ENCODE data around the gene UBIAD1. TPM values are rescaled to one million over a fixed set of nuclear protein-coding genes. Genes with fewer than 3 reads are reported as not detected.

UBIAD1 gene, protein sequence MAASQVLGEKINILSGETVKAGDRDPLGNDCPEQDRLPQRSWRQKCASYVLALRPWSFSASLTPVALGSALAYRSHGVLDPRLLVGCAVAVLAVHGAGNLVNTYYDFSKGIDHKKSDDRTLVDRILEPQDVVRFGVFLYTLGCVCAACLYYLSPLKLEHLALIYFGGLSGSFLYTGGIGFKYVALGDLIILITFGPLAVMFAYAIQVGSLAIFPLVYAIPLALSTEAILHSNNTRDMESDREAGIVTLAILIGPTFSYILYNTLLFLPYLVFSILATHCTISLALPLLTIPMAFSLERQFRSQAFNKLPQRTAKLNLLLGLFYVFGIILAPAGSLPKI
- 20.8 and 21.0 TPM in 2 replicates for total RNA-seq (2013; cell fraction: nucleolus; rRNA removed)
- total RNA-seq (2014; rRNA removed) (10.2 and 10.4 TPM in 2 replicates), total RNA-seq (2014; rRNA removed; fragmentation: Illumina TruSeq; extraction: Trizol) (13.8 and 14.4 TPM in 2 replicates), total RNA-seq (2021) (20.6 and 23.9 TPM in 2 replicates), polyA plus RNA-seq (2011; rRNA removed) (9.5 and 14.1 TPM in 2 replicates), polyA plus RNA-seq (2014; fragmentation: Illumina TruSeq; extraction: Trizol) (14.1 and 19.4 TPM in 2 replicates), polyA plus RNA-seq (2014; fragmentation: Nextera tagmentation; extraction: Ambion mirVana) (1 to 10 TPM; 4.5 to 5.7 TPM), polyA plus RNA-seq (2014; rRNA removed) (17.7 and 17.8 TPM in 2 replicates), polyA plus RNA-seq (2016; fragmentation: Nextera tagmentation; extraction: Ambion mirVana) (10 to 100 TPM; 22.7 to 23.8 TPM), polyA minus RNA-seq (2011; rRNA and poly(A)+ RNA removed) (33.0 and 34.7 TPM in 2 replicates), Bru-seq, nascent RNA (percentile 72 among the genes with signal in this experiment), BruChase-seq, experiment 1, labeled RNA remaining after a 6-hour chase (percentile 59 among the genes with signal in this experiment), BruChase-seq, experiment 2, labeled RNA remaining after a 2-hour chase (percentile 72 among the genes with signal in this experiment)
- 6.6 TPM for polyA plus RNA-seq (2011; ENCODE audit: low read depth)
- polyA plus RNA-seq (2011; cell fraction: cytosol; rRNA removed): 18.0 and 24.2 TPM in 2 replicates
- polyA plus RNA-seq (2011; cell fraction: nucleus; rRNA removed): 8.8 and 10.6 TPM in 2 replicates
- 8.3 and 10.4 TPM in 2 replicates for polyA plus RNA-seq (2012)
- polyA minus RNA-seq (2011; cell fraction: cytosol; rRNA and poly(A)+ RNA removed): 6.7 and 8.2 TPM in 2 replicates
- polyA minus RNA-seq (2011; cell fraction: nucleus; rRNA and poly(A)+ RNA removed): 12.2 and 22.9 TPM in 2 replicates
- long read RNA-seq, experiment 1, transcript UBIAD1-202 (2 exons, 3,646 nt): major isoform, 31 of 34 reads
- long read RNA-seq, experiment 1, partial matches to known transcripts: 0 of 34 reads
- long read RNA-seq, experiment 1, other reads (novel, unspliced or antisense): 3 of 34 reads
- long read RNA-seq, experiment 2, transcript UBIAD1-202 (2 exons, 3,646 nt): major isoform, 9 of 16 reads
- long read RNA-seq, experiment 2, partial matches to known transcripts: 0 of 16 reads
- long read RNA-seq, experiment 2, other reads (novel, unspliced or antisense): 7 of 16 reads

DNA sequence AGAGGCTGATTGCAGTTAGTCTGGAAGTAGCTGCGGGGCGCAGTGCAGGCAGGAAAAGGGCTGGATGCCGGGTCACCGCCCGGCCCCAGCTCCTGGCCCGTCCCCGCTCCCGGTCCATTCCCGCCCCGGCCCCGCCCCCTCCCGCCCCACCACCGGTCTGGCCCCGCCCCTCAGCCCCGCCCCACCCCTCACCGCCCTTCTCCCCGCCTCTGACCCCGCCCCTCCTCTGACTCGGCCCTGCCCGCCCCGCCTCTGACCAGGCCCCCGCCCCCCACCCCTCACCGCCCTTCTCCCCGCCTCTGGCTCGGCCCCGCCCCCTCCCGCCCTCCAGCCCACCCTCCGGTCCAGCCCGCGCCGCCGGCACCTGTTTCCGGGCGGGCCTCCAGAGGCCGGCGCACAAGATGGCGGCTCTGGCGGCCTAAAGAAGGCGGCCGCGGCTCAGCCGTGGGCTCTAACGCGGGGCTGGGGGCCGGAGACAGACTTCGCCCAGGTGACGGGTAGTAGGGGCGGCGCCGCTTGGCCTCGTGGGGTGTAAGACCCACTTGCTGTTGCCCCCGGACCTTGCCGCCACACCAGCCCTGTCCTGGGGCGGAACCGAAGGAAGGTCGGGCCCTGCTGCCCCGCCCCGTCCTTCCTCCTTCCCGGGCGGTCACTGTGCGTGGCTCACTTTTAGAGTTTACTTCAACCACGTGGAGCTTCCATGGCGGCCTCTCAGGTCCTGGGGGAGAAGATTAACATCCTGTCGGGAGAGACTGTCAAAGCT, at the start of gene UBIAD1:
Gene UBIAD1, plus strand, starts transcription at position 367 of the 763 bp plus-strand sequence. Its CDS starts 334 bp downstream, at position 701.
- FAIRE-seq: no peak
- TF ChIP-seq, protein P1, sequence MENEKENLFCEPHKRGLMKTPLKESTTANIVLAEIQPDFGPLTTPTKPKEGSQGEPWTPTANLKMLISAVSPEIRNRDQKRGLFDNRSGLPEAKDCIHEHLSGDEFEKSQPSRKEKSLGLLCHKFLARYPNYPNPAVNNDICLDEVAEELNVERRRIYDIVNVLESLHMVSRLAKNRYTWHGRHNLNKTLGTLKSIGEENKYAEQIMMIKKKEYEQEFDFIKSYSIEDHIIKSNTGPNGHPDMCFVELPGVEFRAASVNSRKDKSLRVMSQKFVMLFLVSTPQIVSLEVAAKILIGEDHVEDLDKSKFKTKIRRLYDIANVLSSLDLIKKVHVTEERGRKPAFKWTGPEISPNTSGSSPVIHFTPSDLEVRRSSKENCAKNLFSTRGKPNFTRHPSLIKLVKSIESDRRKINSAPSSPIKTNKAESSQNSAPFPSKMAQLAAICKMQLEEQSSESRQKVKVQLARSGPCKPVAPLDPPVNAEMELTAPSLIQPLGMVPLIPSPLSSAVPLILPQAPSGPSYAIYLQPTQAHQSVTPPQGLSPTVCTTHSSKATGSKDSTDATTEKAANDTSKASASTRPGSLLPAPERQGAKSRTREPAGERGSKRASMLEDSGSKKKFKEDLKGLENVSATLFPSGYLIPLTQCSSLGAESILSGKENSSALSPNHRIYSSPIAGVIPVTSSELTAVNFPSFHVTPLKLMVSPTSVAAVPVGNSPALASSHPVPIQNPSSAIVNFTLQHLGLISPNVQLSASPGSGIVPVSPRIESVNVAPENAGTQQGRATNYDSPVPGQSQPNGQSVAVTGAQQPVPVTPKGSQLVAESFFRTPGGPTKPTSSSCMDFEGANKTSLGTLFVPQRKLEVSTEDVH (IDR thresholded peaks at IDR 0.05; ENCODE audit: low read depth, partially characterized antibody): no peak
- TF ChIP-seq RELA (IDR thresholded peaks at IDR 0.05; ENCODE audit: borderline replicate concordance, partially characterized antibody): peak; percentile 56
- TF ChIP-seq FOS (IDR thresholded peaks at IDR 0.05; ENCODE audit: borderline replicate concordance, extremely low read depth, insufficient read length): no peak
- peak; percentile 97 for TF ChIP-seq YY1 (IDR thresholded peaks at IDR 0.05; ENCODE audit: low read depth, low read length)
- 0 out of 2 replicates have a peak, but pooled peaks have one; percentile 72 for TF ChIP-seq TCF3 (IDR thresholded peaks at IDR 0.05; ENCODE audit: borderline replicate concordance, insufficient read depth, low read depth, low read length)
- peak; percentile 54 for TF ChIP-seq HCFC1 (IDR thresholded peaks at IDR 0.05; ENCODE audit: low read length)
- TF ChIP-seq RUNX3 (IDR thresholded peaks at IDR 0.05; ENCODE audit: low read length): no peak; the same call in none of the 2 replicates
- peak; percentile 69; the same call in 1 of the 2 replicates for TF ChIP-seq TCF12 (IDR thresholded peaks at IDR 0.05; ENCODE audit: low read depth, low read length)
- peak; percentile 61; the same call in 1 of the 2 replicates for TF ChIP-seq POLR2AphosphoS5 (IDR thresholded peaks at IDR 0.05; ENCODE audit: low read length)
- TF ChIP-seq, protein P2, sequence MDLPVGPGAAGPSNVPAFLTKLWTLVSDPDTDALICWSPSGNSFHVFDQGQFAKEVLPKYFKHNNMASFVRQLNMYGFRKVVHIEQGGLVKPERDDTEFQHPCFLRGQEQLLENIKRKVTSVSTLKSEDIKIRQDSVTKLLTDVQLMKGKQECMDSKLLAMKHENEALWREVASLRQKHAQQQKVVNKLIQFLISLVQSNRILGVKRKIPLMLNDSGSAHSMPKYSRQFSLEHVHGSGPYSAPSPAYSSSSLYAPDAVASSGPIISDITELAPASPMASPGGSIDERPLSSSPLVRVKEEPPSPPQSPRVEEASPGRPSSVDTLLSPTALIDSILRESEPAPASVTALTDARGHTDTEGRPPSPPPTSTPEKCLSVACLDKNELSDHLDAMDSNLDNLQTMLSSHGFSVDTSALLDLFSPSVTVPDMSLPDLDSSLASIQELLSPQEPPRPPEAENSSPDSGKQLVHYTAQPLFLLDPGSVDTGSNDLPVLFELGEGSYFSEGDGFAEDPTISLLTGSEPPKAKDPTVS (IDR thresholded peaks at IDR 0.05; ENCODE audit: low read depth, low read length): no peak
- no peak for TF ChIP-seq CHD4 (IDR thresholded peaks at IDR 0.05)
- TF ChIP-seq MEF2A (IDR thresholded peaks at IDR 0.05; ENCODE audit: insufficient read depth, low read depth, low read length): no peak
- TF ChIP-seq YBX1 (IDR thresholded peaks at IDR 0.05): no peak
- TF ChIP-seq IKZF1 (conservative IDR thresholded peaks at IDR 0.05): peak; percentile 89

More for the DNA sequence above, at the start of gene UBIAD1:
- CTCF ChIA-PET: interaction anchor here (1.4 to 2.1 kb wide), 2 partner anchors 31 to 373 kb away, joined by 4 to 5 read pairs; no protein-coding TSS in a partner anchor
- peak; percentile 19 for DNase-seq (ENCODE audit: low read depth, low spot score)
- BruUV-seq (replicated peaks): no TSS peak
- H3K36me3 ChIP-seq (ENCODE audit: control insufficient read depth in 2 of 2, insufficient read depth in 2 of 2, low read length in 1 of 2): no peaks in the 10 kb centered on the region
- peak within 1 kb of the TSS; percentile 86 for H3K9ac ChIP-seq (ENCODE audit: control insufficient read depth, insufficient read depth, low read length)
- peak within 1 kb of the TSS; percentile 93 for H3K27ac ChIP-seq (ENCODE audit: control insufficient read depth, insufficient read depth)
- no peaks in the 10 kb centered on the region for H3K4me1 ChIP-seq (ENCODE audit: control insufficient read depth, insufficient read depth, low read length)
- H3K79me2 ChIP-seq (ENCODE audit: control insufficient read depth, insufficient read depth, low read length): peaks cover 39% of the 10 kb centered on the region
- peak within 1 kb of the TSS; percentile 87 for H3K4me3 ChIP-seq
- RAD21 ChIA-PET (ENCODE audit: unreplicated experiment): interaction anchor here (1.8 kb wide), 1 partner anchor 10 kb away, joined by 7 read pairs; the partner anchor contains the start of gene MTOR
- intact Hi-C loops (cut with micrococcal nuclease; ENCODE audit: unreplicated experiment): no loop called here
- H3K9me3 ChIP-seq (replicated peaks; ENCODE audit: control insufficient read depth, insufficient read depth, low read length): no peaks in the 10 kb centered on the region
- H3K27me3 ChIP-seq (replicated peaks in 1 of 2; ENCODE audit: control insufficient read depth in 2 of 2, insufficient read depth in 2 of 2, low read length in 1 of 2): no peaks in the 10 kb centered on the region
- peak within 1 kb of the TSS; percentile 96 for H3K4me2 ChIP-seq (ENCODE audit: control insufficient read depth, insufficient read depth)
- H2AFZ ChIP-seq (ENCODE audit: control insufficient read depth, low read depth, low read length): peak within 1 kb of the TSS; percentile 93
- WGBS (ENCODE audit: insufficient coverage, insufficient replicate concordance, low lambda C conversion rate, missing lambda C conversion rate): under 1% methylated on average over 34 of the region's 64 CpGs
- H4K20me1 ChIP-seq (ENCODE audit: control insufficient read depth, insufficient read depth): no peaks in the 10 kb centered on the region
- in situ Hi-C loops (cut with MboI): no loop called here
- POLR2A ChIA-PET: interaction anchor here (0.6 to 3.0 kb wide), 5 partner anchors 7 to 793 kb away, joined by 3 to 20 read pairs (median 3); partner anchors contain the start of genes MTOR and TARDBP
- SMC1A ChIA-PET (ENCODE audit: uncharacterized antibody, unreplicated experiment): no interaction called here
- ATAC-seq: peak; percentile 94

Measured in GM12878 (cell line).